Activated T-cell treated with anti-CD3 and anti-CD28 coated beads, Interleukin-2, amount 50 U/mL, for 24 hours (primary cell): Measurements from ENCODE around the gene CUL4B.
"Not testable (repeated sequence)": the region's sequence is repeated elsewhere in the genome, so short reads cannot be mapped to it uniquely, and the experiment has no call there.

Experiments used
- DNase-seq: peaks from one replicate; pipeline ENCODE4 v3.0.0-alpha.2; 2020
- H3K27ac Mint-ChIP-seq: 2 replicates; pipeline ENCODE4 v1.8.0; 2020; ENCODE audit warnings: mild to moderate bottlenecking, mixed read lengths
- H3K27me3 Mint-ChIP-seq: 2 replicates; pipeline ENCODE4 v1.8.0; 2020; ENCODE audit warnings: mixed read lengths
- H3K36me3 Mint-ChIP-seq: 2 replicates; pipeline ENCODE4 v1.8.0; 2020; ENCODE audit warnings: low read depth, mixed read lengths
- H3K4me1 Mint-ChIP-seq: 2 replicates; pipeline ENCODE4 v1.8.0; 2020; ENCODE audit warnings: low read depth, mixed read lengths
- H3K4me3 Mint-ChIP-seq: 2 replicates; pipeline ENCODE4 v1.8.0; 2020; ENCODE audit warnings: mild to moderate bottlenecking, moderate library complexity, mixed read lengths
- H3K9me3 Mint-ChIP-seq: 2 replicates; pipeline ENCODE4 v1.8.0; 2020; ENCODE audit warnings: mixed read lengths

Gene CUL4B

GRCh38 chrX:120486786-120487185, 74.0 kb downstream of the CUL4B start:
- Mint-ChIP-seq H3K27me3 (peaks cover 3% of the 10 kb centered on the region), H3K4me3 (no peak overlapping the region), H3K27ac (no peak overlapping the region), H3K36me3 (no peaks in the 10 kb centered on the region), H3K9me3 (no peaks in the 10 kb centered on the region), H3K4me1 (peaks cover 24% of the 10 kb centered on the region)
- DNase-seq = no peak

DNA sequence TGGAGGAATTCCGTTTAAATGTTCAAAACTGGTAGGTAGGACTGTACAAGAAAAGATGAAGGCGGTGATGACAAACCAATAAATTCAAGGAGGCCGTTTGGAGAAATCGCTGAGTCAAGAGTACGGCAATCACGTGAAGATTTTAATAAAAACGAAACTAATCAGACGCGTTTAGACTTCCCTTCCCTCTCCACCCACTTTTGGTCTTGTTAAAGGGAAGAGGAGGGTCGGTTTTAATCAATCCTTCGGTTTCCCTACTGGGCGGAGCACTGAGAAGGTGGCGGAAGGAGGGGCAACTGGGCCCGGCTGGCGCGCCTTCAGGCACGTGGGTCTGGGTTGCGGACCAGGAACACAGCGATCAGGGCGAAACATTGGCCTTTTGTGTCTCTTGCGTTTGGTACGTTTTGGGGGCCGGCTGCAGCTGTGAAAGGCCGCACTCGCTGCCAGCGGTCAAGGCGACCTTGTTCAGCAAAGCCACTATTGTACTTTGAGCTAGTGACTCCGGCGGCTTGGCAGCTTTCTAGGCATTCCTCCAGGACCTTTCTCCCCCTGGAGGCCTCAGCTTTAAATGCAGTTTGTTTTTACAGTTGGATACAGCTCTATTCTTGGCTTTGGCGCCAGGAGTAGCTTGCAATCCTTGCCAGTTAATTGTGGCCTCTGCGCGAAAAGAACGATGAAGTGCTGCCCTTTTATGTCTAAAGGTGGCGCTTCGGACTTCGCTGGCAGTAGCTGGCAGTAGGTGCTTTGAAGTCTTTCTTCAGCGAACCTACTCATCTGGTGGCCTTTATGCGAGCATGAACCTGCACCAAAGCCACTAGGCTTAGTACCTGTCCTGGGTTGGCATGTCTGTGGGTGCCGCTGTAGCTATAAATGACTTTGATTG, 74.9 kb downstream of the CUL4B start:
- peak overlapping the region; percentile 91 for H3K27ac Mint-ChIP-seq
- H3K36me3 Mint-ChIP-seq = no peaks in the 10 kb centered on the region
- peaks cover 24% of the 10 kb centered on the region for H3K4me1 Mint-ChIP-seq
- peaks cover 3% of the 10 kb centered on the region for H3K27me3 Mint-ChIP-seq
- H3K4me3 Mint-ChIP-seq = peak overlapping the region; percentile 69
- peak; percentile 75 for DNase-seq
- H3K9me3 Mint-ChIP-seq = no peaks in the 10 kb centered on the region

- peaks cover 3% of the 10 kb centered on the region for H3K27me3 Mint-ChIP-seq
- no peak for DNase-seq
- H3K4me3 Mint-ChIP-seq = peak overlapping the region; percentile 69
Measured at GRCh38 chrX:120485315-120485637, 75.5 kb downstream of the CUL4B start.

DNA sequence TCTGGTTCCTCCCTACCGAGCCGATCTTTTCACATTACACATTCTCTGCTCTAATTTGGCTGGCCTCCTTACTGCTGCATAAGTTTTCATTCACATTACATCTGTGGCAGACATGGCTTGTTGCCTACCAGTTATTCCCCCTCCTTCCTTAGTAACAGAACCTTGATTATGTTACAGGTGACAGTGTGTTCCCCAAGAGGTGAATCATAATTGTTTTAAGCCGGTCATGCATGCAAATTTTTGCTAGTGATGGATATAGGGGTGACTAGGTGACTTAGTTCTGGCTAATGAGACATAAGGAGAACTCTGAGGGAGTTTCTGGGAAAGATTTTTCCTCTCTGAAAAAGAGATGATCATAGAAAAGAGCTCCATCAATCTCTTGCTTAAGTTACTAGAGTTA, 83.3 kb downstream of the CUL4B start:
- Mint-ChIP-seq H3K4me1 (no peaks in the 10 kb centered on the region), H3K27ac (no peak overlapping the region), H3K27me3 (no peaks in the 10 kb centered on the region), H3K9me3 (no peaks in the 10 kb centered on the region), H3K4me3 (no peak overlapping the region), H3K36me3 (no peaks in the 10 kb centered on the region)
- DNase-seq = no peak

More at GRCh38 chrX:120485315-120485637, 75.5 kb downstream of the CUL4B start:
- Mint-ChIP-seq H3K4me1 (peaks cover 24% of the 10 kb centered on the region), H3K27ac (peak overlapping the region; percentile 91), H3K9me3 (no peaks in the 10 kb centered on the region), H3K36me3 (no peaks in the 10 kb centered on the region)

GRCh38 chrX:120476714-120477113, 84.0 kb downstream of the CUL4B start:
- no peaks in the 10 kb centered on the region for H3K9me3 Mint-ChIP-seq
- H3K27ac Mint-ChIP-seq = no peak overlapping the region
- H3K36me3 Mint-ChIP-seq = no peaks in the 10 kb centered on the region
- no peaks in the 10 kb centered on the region for H3K27me3 Mint-ChIP-seq
- no peak for DNase-seq
- no peaks in the 10 kb centered on the region for H3K4me1 Mint-ChIP-seq
- H3K4me3 Mint-ChIP-seq = no peak overlapping the region

DNA sequence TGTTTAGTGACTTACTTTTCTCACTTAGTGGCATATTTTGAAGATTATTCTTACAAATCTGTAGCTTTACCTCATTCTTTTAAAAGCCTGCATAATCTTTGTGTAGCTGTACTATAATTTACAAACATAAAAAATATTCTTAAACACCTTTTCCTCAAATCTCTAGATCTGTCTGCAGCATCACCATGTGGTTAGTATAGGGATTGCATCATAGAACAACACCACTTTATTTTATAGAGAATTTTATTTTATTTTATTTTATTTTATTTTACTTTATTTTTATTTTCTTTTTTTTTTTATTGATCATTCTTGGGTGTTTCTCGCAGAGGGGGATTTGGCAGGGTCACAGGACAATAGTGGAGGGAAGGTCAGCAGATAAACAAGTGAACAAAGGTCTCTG, 85.3 kb downstream of the CUL4B start:
- H3K4me3 Mint-ChIP-seq, H3K27ac Mint-ChIP-seq, H3K4me1 Mint-ChIP-seq, DNase-seq, H3K27me3 Mint-ChIP-seq, H3K9me3 Mint-ChIP-seq, H3K36me3 Mint-ChIP-seq: not testable (repeated sequence)
